Stomach (tissue), 9 donors: ENCODE results near the gene TCTN3. TPM values are rescaled to one million over a fixed set of nuclear protein-coding genes. Genes with fewer than 3 reads are reported as not detected.

Experiments
- DNase-seq, 2 donors: peaks; one replicate each; pipeline versions ENCODE4 v3.0.0 to v3.0.0-alpha.2; 2013 to 2019
- H3K27ac ChIP-seq, 5 donors: fragments of 200-600 bp in 4 of 5; sonication (generic) in 4 of 5; one replicate each; pipeline ENCODE4 v1.5.1; 2013 to 2019; ENCODE audit warnings: mild to moderate bottlenecking in 1 of 5, moderate library complexity in 1 of 5
- H3K27me3 ChIP-seq, 3 donors: fragments of 200-600 bp; sonication (generic); one replicate each; pipeline ENCODE4 v1.5.1; 2017 to 2019; ENCODE audit warnings: mixed run types in 1 of 3
- H3K36me3 ChIP-seq, 4 donors: fragments of 200-600 bp; sonication (generic); 1 replicate in 3 of 4; 2 replicates in 1 of 4; pipeline ENCODE4 v1.5.1; 2016 to 2019
- H3K4me1 ChIP-seq, 4 donors: fragments of 200-600 bp; sonication (generic); one replicate each; pipeline ENCODE4 v1.5.1; 2016 to 2019
- H3K4me3 ChIP-seq, 4 donors: fragments of 200-600 bp; sonication (generic) in 3 of 4; one replicate each; pipeline ENCODE4 v1.5.1; 2016 to 2019; ENCODE audit warnings: mild to moderate bottlenecking in 1 of 4
- H3K9me3 ChIP-seq, 4 donors: fragments of 200-600 bp; sonication (generic); one replicate each; pipeline ENCODE4 v1.5.1; 2016 to 2019
- EP300 ChIP-seq: sonication (generic); formaldehyde crosslinking; IDR thresholded peaks from one replicate; pipeline ENCODE4 v1.6.1; 2017; ENCODE audit warnings: antibody characterized with exemption
- POLR2A ChIP-seq, 4 donors: fragments of 450-650 bp; IDR thresholded peaks; one replicate each; pipeline ENCODE4 v1.6.1; 2016; ENCODE audit warnings: antibody characterized with exemption in 4 of 4, control low read depth in 2 of 4, mild to moderate bottlenecking in 1 of 4, moderate library complexity in 1 of 4
- POLR2AphosphoS5 ChIP-seq, 3 donors: sonication (generic); formaldehyde crosslinking; IDR thresholded peaks; one replicate each; pipeline ENCODE4 v1.6.1; 2016; ENCODE audit warnings: antibody characterized with exemption in 3 of 3
- WGBS, 5 donors: extraction: QIAGEN DNeasy Blood & Tissue Kit in 3 of 5; methylation state at CpG; one replicate each; pipeline versions ENCODE4 v1.1.5 to v1.1.7; 2013 to 2018; 5-methylcytosine and 5-hydroxymethylcytosine counted together
- intact Hi-C: fragments of 100-400 bp; cut with DNase I; formaldehyde crosslinking; loops from one replicate; pipeline ENCODE4 v1.15.1; 2023; ENCODE audit warnings: low total_unique reads
- polyA plus RNA-seq, 3 donors: library from polyadenylated mRNA; stranded (reverse); fragments of 200-250 nt; gene quantifications; one replicate each; pipeline ENCODE4 v1.2.3, GENCODE V29; 2013
- total RNA-seq, 5 donors: library from RNA; depleted of rRNA; stranded (reverse); fragments of >200 nt; gene quantifications; one replicate each; pipeline versions ENCODE4 v1.1.0 to v1.2.3, GENCODE V29; 2014 to 2016
- TF ChIP-seq, protein P1 (sequence below), 7 experiments: fragments of 450-650 bp in 4 of 7; fragments of 200-600 bp in 3 of 7; sonication (generic) in 3 of 7; IDR thresholded peaks; one replicate each; pipeline ENCODE4 v1.5.1; 2016 to 2019; ENCODE audit warnings: antibody characterized with exemption in 7 of 7, control low read depth in 2 of 7, mild to moderate bottlenecking in 1 of 7
- donor health status: healthy with polysubstance abuse.
- donor health status: Bipolar disorder and iron deficiency.
- donor health status: healthy.

The TCTN3 gene
- total and polyA plus RNA-seq, 8 donors, result 1.2 to 31.6 (median 9.7) TPM

DNA sequence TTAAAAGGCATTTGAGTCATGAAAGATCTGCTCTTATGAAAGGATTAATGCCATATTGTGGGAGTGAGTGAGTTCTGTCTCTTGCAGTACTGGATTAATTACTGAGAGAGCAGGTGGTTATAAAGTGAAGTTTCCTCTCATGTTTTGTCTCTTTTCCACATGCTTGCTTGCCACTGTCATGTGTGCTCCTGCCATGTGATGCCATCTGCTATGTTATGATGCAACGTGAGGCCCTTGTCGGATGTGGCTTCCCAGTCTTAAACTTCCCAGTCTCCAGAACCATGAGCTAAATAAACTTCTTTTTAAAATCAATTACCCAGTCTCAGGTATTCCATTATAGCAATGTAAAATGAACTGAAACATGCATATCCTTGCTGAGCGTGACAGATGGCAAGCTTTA is 22.7 kb upstream of the TCTN3 start:
- Histone ChIP-seq H3K9me3 (no peaks in the 10 kb centered on the region), H3K27ac (no peak overlapping the region), H3K4me1 (peaks cover 0 to 12% (median 0%) of the 10 kb centered on the region in 4 donors), H3K4me3 (no peak overlapping the region), H3K36me3 (no peaks in the 10 kb centered on the region), H3K27me3 (no peaks in the 10 kb centered on the region)
- 80 to 91% (median 88%) methylated on average over 3 of the region's 3 CpGs for WGBS, 5 donors
- TF ChIP-seq EP300, result no peak
- TF ChIP-seq POLR2A (IDR thresholded peaks at IDR 0.05), result no peak
- no peak for TF ChIP-seq POLR2AphosphoS5 (IDR thresholded peaks at IDR 0.05)
- TF ChIP-seq, protein P1, sequence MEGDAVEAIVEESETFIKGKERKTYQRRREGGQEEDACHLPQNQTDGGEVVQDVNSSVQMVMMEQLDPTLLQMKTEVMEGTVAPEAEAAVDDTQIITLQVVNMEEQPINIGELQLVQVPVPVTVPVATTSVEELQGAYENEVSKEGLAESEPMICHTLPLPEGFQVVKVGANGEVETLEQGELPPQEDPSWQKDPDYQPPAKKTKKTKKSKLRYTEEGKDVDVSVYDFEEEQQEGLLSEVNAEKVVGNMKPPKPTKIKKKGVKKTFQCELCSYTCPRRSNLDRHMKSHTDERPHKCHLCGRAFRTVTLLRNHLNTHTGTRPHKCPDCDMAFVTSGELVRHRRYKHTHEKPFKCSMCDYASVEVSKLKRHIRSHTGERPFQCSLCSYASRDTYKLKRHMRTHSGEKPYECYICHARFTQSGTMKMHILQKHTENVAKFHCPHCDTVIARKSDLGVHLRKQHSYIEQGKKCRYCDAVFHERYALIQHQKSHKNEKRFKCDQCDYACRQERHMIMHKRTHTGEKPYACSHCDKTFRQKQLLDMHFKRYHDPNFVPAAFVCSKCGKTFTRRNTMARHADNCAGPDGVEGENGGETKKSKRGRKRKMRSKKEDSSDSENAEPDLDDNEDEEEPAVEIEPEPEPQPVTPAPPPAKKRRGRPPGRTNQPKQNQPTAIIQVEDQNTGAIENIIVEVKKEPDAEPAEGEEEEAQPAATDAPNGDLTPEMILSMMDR (IDR thresholded peaks at IDR 0.05), result no peak
- DNase-seq, result no peak
- intact Hi-C loops, result no loop called here

DNA sequence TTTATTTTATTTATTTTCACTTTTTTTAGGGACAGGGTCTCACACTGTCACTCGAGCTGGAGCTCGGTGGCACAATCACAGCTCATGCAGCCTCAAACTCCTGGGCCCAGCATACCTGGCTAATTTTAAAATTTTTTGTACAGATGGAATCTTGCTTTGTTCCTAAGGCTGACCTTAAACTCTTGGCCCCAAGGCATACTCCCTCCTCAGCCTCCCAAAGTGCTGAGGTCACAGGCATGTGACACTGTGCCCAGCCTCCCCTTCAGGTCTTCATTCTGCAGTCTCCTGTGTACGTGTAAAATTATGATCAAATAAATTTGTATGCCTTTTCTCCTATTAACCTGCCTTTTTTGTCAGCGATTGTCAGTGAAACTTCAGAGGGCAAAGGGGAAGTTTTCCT is 17.8 kb upstream of the TCTN3 start:
- no peaks in the 10 kb centered on the region for H3K27me3 ChIP-seq
- no peak overlapping the region for H3K4me3 ChIP-seq
- H3K27ac ChIP-seq, result no peak overlapping the region
- no peaks in the 10 kb centered on the region for H3K36me3 ChIP-seq
- DNase-seq, result no peak
- no peaks in the 10 kb centered on the region for H3K9me3 ChIP-seq
- WGBS, 5 donors, result 91 to 95% (median 93%) methylated on average over 4 of the region's 4 CpGs
- no peak for TF ChIP-seq POLR2A (IDR thresholded peaks at IDR 0.05)
- intact Hi-C loops, result no loop called here
- peaks cover 0 to 16% (median 0%) of the 10 kb centered on the region in 4 donors for H3K4me1 ChIP-seq

DNA sequence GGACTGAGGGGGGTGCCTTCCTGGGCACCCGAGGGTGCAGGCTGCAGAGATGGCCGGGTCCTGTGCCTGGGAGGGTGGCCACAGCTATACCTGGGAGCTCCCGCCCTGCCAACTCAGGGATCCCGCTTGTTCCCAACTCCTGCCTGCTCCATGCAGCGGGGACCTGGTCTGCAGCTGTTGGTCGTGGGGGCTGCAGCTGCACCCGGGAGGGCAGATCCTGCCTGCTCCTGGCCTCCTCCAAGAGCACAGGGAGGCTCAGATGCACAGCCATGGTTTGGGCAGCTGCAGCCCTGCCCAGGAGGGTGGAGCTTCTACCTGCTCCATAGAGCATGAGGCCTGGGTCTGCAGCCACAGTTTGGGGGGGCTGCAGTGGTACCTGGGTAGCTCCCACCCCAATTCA is 13.3 kb upstream of the TCTN3 start:
- Histone ChIP-seq H3K36me3 (no peaks in the 10 kb centered on the region), H3K27ac (no peak overlapping the region), H3K9me3 (no peaks in the 10 kb centered on the region), H3K4me1 (peaks cover 0 to 4% (median 0%) of the 10 kb centered on the region in 4 donors), H3K4me3 (no peak overlapping the region), H3K27me3 (no peaks in the 10 kb centered on the region)
- 79 to 88% (median 84%) methylated on average over 3 to 7 of the region's 7 CpGs; no CpG with 5 or more reads in 1 of the 5 donors for WGBS, 5 donors
- TF ChIP-seq POLR2A (IDR thresholded peaks at IDR 0.05) (no peak), POLR2AphosphoS5 (IDR thresholded peaks at IDR 0.05) (no peak), EP300 (no peak)
- TF ChIP-seq, protein P1 (IDR thresholded peaks at IDR 0.05), result no peak
- no peak for DNase-seq
- intact Hi-C loops, result no loop called here

DNA sequence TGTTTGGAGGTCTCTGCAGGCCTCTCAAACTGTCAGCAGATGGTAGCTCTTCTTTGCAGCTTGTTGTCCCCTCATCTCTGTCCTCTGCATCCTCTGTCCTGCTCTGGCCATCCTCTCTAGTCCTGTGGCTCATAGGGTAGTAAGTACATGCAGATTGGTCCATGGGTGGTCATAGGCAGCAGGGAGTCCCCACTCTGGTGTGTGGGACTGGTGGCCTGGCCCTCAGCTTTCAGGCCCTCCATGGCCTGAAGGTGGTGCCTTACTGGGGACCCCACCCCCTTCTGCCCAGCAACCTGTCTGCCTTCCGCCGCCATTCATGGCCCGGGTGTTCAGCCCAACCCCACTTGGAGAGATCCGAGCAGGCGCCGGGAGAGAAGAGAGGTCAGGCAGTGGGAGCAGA is 12.8 kb upstream of the TCTN3 start:
- H3K4me1 ChIP-seq, result peaks cover 0 to 4% (median 0%) of the 10 kb centered on the region in 4 donors

DNA sequence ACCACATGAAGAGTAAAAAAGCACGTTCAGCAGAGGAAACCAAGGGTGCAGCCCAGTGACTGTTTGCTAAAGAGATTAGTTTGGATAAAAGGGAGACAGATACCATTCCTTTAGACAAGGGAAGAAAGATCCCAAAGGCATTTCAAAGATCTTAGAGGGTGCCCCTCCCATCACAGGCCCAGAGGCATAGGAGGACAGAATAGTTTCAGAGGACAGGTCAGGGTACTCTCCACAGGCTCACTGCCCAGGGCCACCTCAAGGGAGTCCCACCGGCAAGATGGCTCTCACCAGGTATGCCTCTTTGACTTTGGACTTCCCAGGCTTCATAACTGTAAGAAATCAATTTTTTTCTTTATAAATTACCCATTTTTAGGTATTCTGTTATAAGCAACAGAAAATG is 4.7 kb upstream of the TCTN3 start:
- TF ChIP-seq POLR2AphosphoS5 (IDR thresholded peaks at IDR 0.05) (no peak), EP300 (no peak), POLR2A (IDR thresholded peaks at IDR 0.05) (no peak)
- TF ChIP-seq, protein P1 (IDR thresholded peaks at IDR 0.05), result no peak
- no peaks in the 10 kb centered on the region for H3K36me3 ChIP-seq
- intact Hi-C loops, result no loop called here
- no peaks in the 10 kb centered on the region for H3K9me3 ChIP-seq
- no peak overlapping the region for H3K4me3 ChIP-seq
- WGBS, 5 donors, result 46 to 50% (median 50%) methylated on average over 2 of the region's 2 CpGs
- DNase-seq, result no peak
- no peaks in the 10 kb centered on the region for H3K27me3 ChIP-seq
- no peak overlapping the region for H3K27ac ChIP-seq
- H3K4me1 ChIP-seq, result peaks cover 0 to 6% (median 3%) of the 10 kb centered on the region in 4 donors

More for the DNA sequence above, 12.8 kb upstream of the TCTN3 start:
- no peak overlapping the region for H3K4me3 ChIP-seq
- no peak overlapping the region for H3K27ac ChIP-seq
- H3K9me3 ChIP-seq, result no peaks in the 10 kb centered on the region
- no peaks in the 10 kb centered on the region for H3K27me3 ChIP-seq
- no peaks in the 10 kb centered on the region for H3K36me3 ChIP-seq
- intact Hi-C loops, result no loop called here
- TF ChIP-seq POLR2AphosphoS5 (IDR thresholded peaks at IDR 0.05) (no peak), EP300 (no peak), POLR2A (IDR thresholded peaks at IDR 0.05) (no peak)
- TF ChIP-seq, protein P1 (IDR thresholded peaks at IDR 0.05), result no peak
- WGBS, 5 donors, result 46 to 61% (median 48%) methylated on average over 3 to 6 of the region's 6 CpGs
- DNase-seq, result no peak
